ENCODE results near the gene NSMF. TPM values are rescaled to one million over a fixed set of nuclear protein-coding genes. Genes with fewer than 3 reads are reported as not detected.
"Not testable (repeated sequence)": the region's sequence is repeated elsewhere in the genome, so short reads cannot be mapped to it uniquely, and the experiment has no call there.

The NSMF gene
- total RNA-seq, 1 experiment from 2014 or later = 36.4 TPM

DNA sequence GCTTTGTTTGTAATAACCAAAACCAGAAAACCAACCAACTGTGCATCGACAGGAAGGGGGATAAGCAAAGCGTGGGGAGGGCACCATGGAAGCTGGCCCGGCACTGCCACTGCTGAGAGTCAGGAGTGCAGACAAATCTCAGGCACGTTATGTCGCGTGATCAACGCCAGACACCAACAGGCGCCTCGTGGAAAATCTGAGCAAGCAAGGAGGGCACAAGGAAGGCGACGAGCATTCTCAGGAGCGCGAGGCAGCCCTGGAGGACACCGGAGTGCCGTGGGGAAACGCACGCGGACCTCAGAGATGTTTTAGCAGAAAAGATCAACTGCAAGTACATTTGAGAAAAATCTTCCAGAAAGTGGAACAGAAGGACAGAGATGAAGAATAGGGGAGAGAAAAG, 15.1 kb upstream of the NSMF start:
- peaks cover 4% of the 10 kb centered on the region; the same call in 1 of the 2 replicates for H3K9me3 ChIP-seq (ENCODE audit: low read length)
- no peaks in the 10 kb centered on the region for H3K36me3 ChIP-seq (ENCODE audit: insufficient read depth, low read length)
- DNase-seq = no peak
- H3K9ac ChIP-seq (ENCODE audit: low read length) = no peak overlapping the region
- no peak overlapping the region for H3K27ac ChIP-seq (ENCODE audit: low read length)
- no peaks in the 10 kb centered on the region for H3K4me1 ChIP-seq (ENCODE audit: low read length)
- H3K9me2 ChIP-seq (replicated peaks; ENCODE audit: insufficient read depth, low read length) = no peaks in the 10 kb centered on the region
- H3K79me2 ChIP-seq (ENCODE audit: low read length) = no peaks in the 10 kb centered on the region
- H2AFZ ChIP-seq (ENCODE audit: low read length) = no peak overlapping the region
- no peak overlapping the region for H3K4me3 ChIP-seq (ENCODE audit: low read length)
- no peaks in the 10 kb centered on the region for H3K27me3 ChIP-seq (ENCODE audit: low read length)
- H4K20me1 ChIP-seq (ENCODE audit: insufficient read depth, low read depth, low read length) = no peaks in the 10 kb centered on the region
- no peak overlapping the region for H3K4me2 ChIP-seq (ENCODE audit: low read depth, low read length, poor library complexity, severe bottlenecking)

DNA sequence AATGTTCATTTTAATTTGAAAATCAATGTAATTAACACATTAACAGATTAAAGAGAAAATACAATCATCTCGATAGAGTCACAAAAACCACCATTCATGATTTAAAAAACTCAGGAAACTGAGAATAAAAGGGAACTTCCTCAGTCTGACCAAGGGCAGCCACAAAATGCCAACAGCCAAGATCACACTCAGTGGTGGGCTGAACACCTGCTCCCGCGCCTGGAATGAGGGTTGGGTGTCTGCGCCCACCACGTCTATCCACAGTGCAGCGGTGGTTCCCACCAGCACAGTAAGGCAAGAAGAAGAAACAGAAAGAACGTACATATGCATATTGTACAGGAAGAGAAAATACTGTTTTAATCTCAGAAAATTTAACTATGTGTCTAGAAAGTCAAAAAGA, 11.7 kb upstream of the NSMF start:
- no peaks in the 10 kb centered on the region for H3K9me2 ChIP-seq (replicated peaks; ENCODE audit: insufficient read depth, low read length)
- H3K27ac ChIP-seq (ENCODE audit: low read length) = no peak overlapping the region
- H4K20me1 ChIP-seq (ENCODE audit: insufficient read depth, low read depth, low read length) = no peaks in the 10 kb centered on the region
- no peak overlapping the region for H2AFZ ChIP-seq (ENCODE audit: low read length)
- no peaks in the 10 kb centered on the region for H3K36me3 ChIP-seq (ENCODE audit: insufficient read depth, low read length)
- H3K4me2 ChIP-seq (ENCODE audit: low read depth, low read length, poor library complexity, severe bottlenecking) = no peak overlapping the region
- H3K9ac ChIP-seq (ENCODE audit: low read length) = no peak overlapping the region
- H3K4me1 ChIP-seq (ENCODE audit: low read length) = no peaks in the 10 kb centered on the region
- H3K9me3 ChIP-seq (ENCODE audit: low read length) = peaks cover 2% of the 10 kb centered on the region; the same call in 1 of the 2 replicates
- no peaks in the 10 kb centered on the region for H3K79me2 ChIP-seq (ENCODE audit: low read length)
- no peak overlapping the region for H3K4me3 ChIP-seq (ENCODE audit: low read length)
- no peaks in the 10 kb centered on the region for H3K27me3 ChIP-seq (ENCODE audit: low read length)
- no peak for DNase-seq

GRCh38 chr9:137467896-137468295, 8.8 kb upstream of the NSMF start:
- no peak overlapping the region for H3K27ac ChIP-seq (ENCODE audit: low read length)
- no peak overlapping the region for H2AFZ ChIP-seq (ENCODE audit: low read length)
- no peaks in the 10 kb centered on the region for H3K27me3 ChIP-seq (ENCODE audit: low read length)
- no peak overlapping the region for H3K9ac ChIP-seq (ENCODE audit: low read length)
- no peaks in the 10 kb centered on the region for H3K36me3 ChIP-seq (ENCODE audit: insufficient read depth, low read length)
- H3K4me3 ChIP-seq (ENCODE audit: low read length) = no peak overlapping the region
- no peaks in the 10 kb centered on the region for H3K9me3 ChIP-seq (ENCODE audit: low read length)
- H3K4me2 ChIP-seq (ENCODE audit: low read depth, low read length, poor library complexity, severe bottlenecking) = no peak overlapping the region
- DNase-seq = no peak
- H3K4me1 ChIP-seq (ENCODE audit: low read length) = no peaks in the 10 kb centered on the region
- H3K9me2 ChIP-seq (replicated peaks; ENCODE audit: insufficient read depth, low read length) = no peaks in the 10 kb centered on the region
- no peaks in the 10 kb centered on the region for H4K20me1 ChIP-seq (ENCODE audit: insufficient read depth, low read depth, low read length)
- H3K79me2 ChIP-seq (ENCODE audit: low read length) = no peaks in the 10 kb centered on the region

GRCh38 chr9:137467161-137467581, 8.0 kb upstream of the NSMF start:
- H3K9ac ChIP-seq (ENCODE audit: low read length) = no peak overlapping the region
- H3K9me2 ChIP-seq (replicated peaks; ENCODE audit: insufficient read depth, low read length) = no peaks in the 10 kb centered on the region
- H4K20me1 ChIP-seq (ENCODE audit: insufficient read depth, low read depth, low read length) = no peaks in the 10 kb centered on the region
- H3K9me3 ChIP-seq (ENCODE audit: low read length) = no peaks in the 10 kb centered on the region
- H3K36me3 ChIP-seq (ENCODE audit: insufficient read depth, low read length) = no peaks in the 10 kb centered on the region
- no peak overlapping the region for H3K4me2 ChIP-seq (ENCODE audit: low read depth, low read length, poor library complexity, severe bottlenecking)
- H2AFZ ChIP-seq (ENCODE audit: low read length) = no peak overlapping the region
- H3K27ac ChIP-seq (ENCODE audit: low read length) = no peak overlapping the region
- DNase-seq = no peak
- H3K4me1 ChIP-seq (ENCODE audit: low read length) = no peaks in the 10 kb centered on the region
- no peaks in the 10 kb centered on the region for H3K79me2 ChIP-seq (ENCODE audit: low read length)
- H3K27me3 ChIP-seq (ENCODE audit: low read length) = no peaks in the 10 kb centered on the region
- H3K4me3 ChIP-seq (ENCODE audit: low read length) = no peak overlapping the region

- not testable (repeated sequence) for H3K9ac ChIP-seq (ENCODE audit: low read length); H3K9me2 ChIP-seq (replicated peaks; ENCODE audit: insufficient read depth, low read length); H3K79me2 ChIP-seq (ENCODE audit: low read length); H3K4me1 ChIP-seq (ENCODE audit: low read length); H3K4me2 ChIP-seq (ENCODE audit: low read depth, low read length, poor library complexity, severe bottlenecking); H2AFZ ChIP-seq (ENCODE audit: low read length); H3K36me3 ChIP-seq (ENCODE audit: insufficient read depth, low read length); H3K27me3 ChIP-seq (ENCODE audit: low read length); DNase-seq; H4K20me1 ChIP-seq (ENCODE audit: insufficient read depth, low read depth, low read length); H3K27ac ChIP-seq (ENCODE audit: low read length); H3K4me3 ChIP-seq (ENCODE audit: low read length); H3K9me3 ChIP-seq (ENCODE audit: low read length)
Measured at GRCh38 chr9:137466389-137467085, 7.4 kb upstream of the NSMF start.

DNA sequence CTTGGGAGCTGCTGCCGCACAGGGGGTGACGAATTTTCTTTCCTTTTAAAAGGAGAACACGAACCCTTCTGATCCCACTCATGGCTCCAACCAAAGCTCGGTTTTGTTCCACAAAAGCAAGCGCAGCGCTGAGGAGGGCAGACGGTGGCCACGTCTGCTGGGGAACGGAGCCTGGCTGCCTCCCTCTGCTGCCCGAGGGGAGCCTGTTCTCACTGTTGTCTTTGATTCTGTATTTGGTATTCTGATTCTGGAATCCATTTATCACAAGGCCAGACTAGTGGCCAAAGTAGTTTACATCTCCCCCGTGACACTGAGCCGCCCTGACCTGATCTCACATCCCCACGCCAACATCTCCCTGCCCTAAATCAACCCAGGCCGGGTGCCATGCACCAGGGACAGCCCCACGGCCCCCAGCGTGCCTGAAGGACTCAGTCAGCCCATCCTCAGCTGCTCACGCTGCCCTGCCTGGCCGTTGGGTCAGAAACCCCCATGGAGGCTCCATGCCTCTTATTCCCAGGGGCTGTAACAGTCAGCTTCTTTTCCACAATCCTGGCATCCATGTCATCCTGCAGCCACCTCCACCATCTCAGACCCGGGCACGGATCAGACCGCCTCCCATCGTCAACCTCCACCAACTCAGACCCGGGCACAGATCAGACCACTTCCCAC, 6.7 kb upstream of the NSMF start:
- H3K4me3 ChIP-seq (ENCODE audit: low read length) = no peak overlapping the region
- H4K20me1 ChIP-seq (ENCODE audit: insufficient read depth, low read depth, low read length) = no peaks in the 10 kb centered on the region
- H3K27ac ChIP-seq (ENCODE audit: low read length) = no peak overlapping the region
- no peaks in the 10 kb centered on the region for H3K27me3 ChIP-seq (ENCODE audit: low read length)
- H3K9me3 ChIP-seq (ENCODE audit: low read length) = no peaks in the 10 kb centered on the region
- no peaks in the 10 kb centered on the region for H3K79me2 ChIP-seq (ENCODE audit: low read length)
- H3K9ac ChIP-seq (ENCODE audit: low read length) = no peak overlapping the region
- no peak overlapping the region for H2AFZ ChIP-seq (ENCODE audit: low read length)
- no peaks in the 10 kb centered on the region for H3K4me1 ChIP-seq (ENCODE audit: low read length)
- DNase-seq = no peak
- H3K9me2 ChIP-seq (replicated peaks; ENCODE audit: insufficient read depth, low read length) = no peaks in the 10 kb centered on the region
- H3K4me2 ChIP-seq (ENCODE audit: low read depth, low read length, poor library complexity, severe bottlenecking) = no peak overlapping the region
- H3K36me3 ChIP-seq (ENCODE audit: insufficient read depth, low read length) = no peaks in the 10 kb centered on the region

GRCh38 chr9:137465000-137465719, 6.0 kb upstream of the NSMF start:
- no peak overlapping the region for H2AFZ ChIP-seq (ENCODE audit: low read length)
- H3K4me2 ChIP-seq (ENCODE audit: low read depth, low read length, poor library complexity, severe bottlenecking) = no peak overlapping the region
- no peak overlapping the region for H3K27ac ChIP-seq (ENCODE audit: low read length)
- H4K20me1 ChIP-seq (ENCODE audit: insufficient read depth, low read depth, low read length) = no peaks in the 10 kb centered on the region
- no peaks in the 10 kb centered on the region for H3K9me3 ChIP-seq (ENCODE audit: low read length)
- no peaks in the 10 kb centered on the region for H3K9me2 ChIP-seq (replicated peaks; ENCODE audit: insufficient read depth, low read length)
- H3K4me3 ChIP-seq (ENCODE audit: low read length) = no peak overlapping the region
- no peak overlapping the region for H3K9ac ChIP-seq (ENCODE audit: low read length)
- no peaks in the 10 kb centered on the region for H3K27me3 ChIP-seq (ENCODE audit: low read length)
- H3K4me1 ChIP-seq (ENCODE audit: low read length) = peaks cover 2% of the 10 kb centered on the region
- H3K36me3 ChIP-seq (ENCODE audit: insufficient read depth, low read length) = no peaks in the 10 kb centered on the region
- H3K79me2 ChIP-seq (ENCODE audit: low read length) = no peaks in the 10 kb centered on the region
- DNase-seq = no peak

DNA sequence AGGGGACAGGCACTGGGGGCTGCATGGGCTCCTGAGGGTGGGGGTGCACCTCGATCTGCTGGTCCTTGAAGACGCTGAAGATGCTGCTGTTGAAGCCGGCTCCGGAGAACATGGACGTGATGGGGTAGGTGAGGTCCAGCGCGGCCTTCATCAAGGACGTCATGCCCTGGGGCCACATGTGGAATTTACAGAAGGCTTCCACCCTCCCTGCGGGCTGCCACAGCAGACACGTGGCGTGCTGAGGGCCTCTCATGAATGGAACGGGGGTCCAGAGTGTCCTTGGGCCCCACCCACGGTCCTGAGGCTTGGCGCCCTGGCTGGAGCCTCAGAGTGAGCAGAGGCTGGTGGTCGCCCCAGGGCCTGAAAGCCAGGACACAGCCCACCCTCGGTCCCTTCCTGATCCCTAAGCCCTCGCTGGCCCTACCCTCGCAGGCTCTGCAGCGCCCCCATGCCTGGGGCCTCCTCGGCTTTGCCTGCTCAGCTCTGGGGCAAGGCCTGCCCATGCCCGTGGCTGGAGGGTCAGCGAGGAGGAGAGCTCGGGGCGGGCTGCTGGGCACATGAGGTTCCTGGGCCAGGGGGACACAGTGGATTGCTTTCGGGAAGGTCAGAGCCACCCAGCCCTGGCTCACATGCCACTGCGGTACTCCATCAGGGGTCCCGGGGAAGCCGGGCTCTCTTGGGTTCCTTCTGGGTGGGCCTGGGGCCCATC, 5.3 kb upstream of the NSMF start:
- Histone ChIP-seq H3K79me2 (ENCODE audit: low read length) (no peaks in the 10 kb centered on the region), H3K4me1 (ENCODE audit: low read length) (peaks cover 9% of the 10 kb centered on the region), H3K9ac (ENCODE audit: low read length) (no peak overlapping the region), H4K20me1 (ENCODE audit: insufficient read depth, low read depth, low read length) (no peaks in the 10 kb centered on the region), H3K27ac (ENCODE audit: low read length) (no peak overlapping the region), H3K9me3 (ENCODE audit: low read length) (no peaks in the 10 kb centered on the region), H3K4me2 (ENCODE audit: low read depth, low read length, poor library complexity, severe bottlenecking) (no peak overlapping the region), H3K9me2 (replicated peaks; ENCODE audit: insufficient read depth, low read length) (no peaks in the 10 kb centered on the region), H3K36me3 (ENCODE audit: insufficient read depth, low read length) (no peaks in the 10 kb centered on the region), H2AFZ (ENCODE audit: low read length) (no peak overlapping the region), H3K27me3 (ENCODE audit: low read length) (no peaks in the 10 kb centered on the region), H3K4me3 (ENCODE audit: low read length) (no peak overlapping the region)
- DNase-seq = no peak

All from Karpas-422 (cell line).